ENCODE data around the gene ZNF462. TPM values are rescaled to one million over a fixed set of nuclear protein-coding genes. Genes with fewer than 3 reads are reported as not detected.
A peak's percentile ranks its signal among the peaks of the same experiment; 100 is the strongest.

ZNF462 gene
- total RNA-seq, 1 experiment from 2014 or later: 164 TPM

DNA sequence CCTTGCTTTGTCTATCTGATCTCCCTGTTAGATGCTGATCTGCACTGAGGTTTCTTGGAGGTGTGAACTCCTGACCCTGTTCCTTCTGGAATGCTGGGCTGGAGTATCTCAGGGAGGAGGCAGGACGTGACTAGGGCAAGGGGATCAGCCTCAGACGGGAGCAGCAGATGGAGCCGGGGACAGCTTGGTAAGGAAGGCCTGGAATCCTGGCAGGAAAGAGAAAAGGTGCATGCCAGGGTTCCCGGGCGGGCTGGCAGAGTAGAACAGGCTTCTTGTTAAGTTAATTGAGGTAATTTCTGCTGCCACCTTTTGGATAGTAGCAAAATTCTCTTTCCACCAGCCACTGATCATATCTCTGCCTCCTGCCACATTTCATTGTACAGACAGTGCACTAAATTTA, 180.9 kb downstream of the ZNF462 start:
- H4K8ac ChIP-seq (replicated peaks; ENCODE audit: insufficient read length, low read depth, low read length): no peak overlapping the region
- no peak overlapping the region for H3K14ac ChIP-seq (ENCODE audit: insufficient read depth, low read length)
- H2BK20ac ChIP-seq (ENCODE audit: low read depth, low read length, poor library complexity, severe bottlenecking): no peak overlapping the region
- H4K5ac ChIP-seq (ENCODE audit: insufficient read length, low read depth, low read length): no peak overlapping the region
- Mint-ChIP-seq H3K27ac (peak overlapping the region in 1 of 3 experiments; percentile 20; a peak in 1 of 7 replicates), H3K9me3 (no peaks in the 10 kb centered on the region; a peak in 2 of 5 replicates), H3K4me3 (no peak overlapping the region; a peak in 1 of 5 replicates), H3K36me3 (ENCODE audit: insufficient read depth in 1 of 3, low read depth in 3 of 3) (no peaks in the 10 kb centered on the region), H3K27me3 (ENCODE audit: low read depth) (peaks cover 2% of the 10 kb centered on the region; the same call in 1 of the 2 replicates), H3K4me1 (peaks cover 15 to 17% of the 10 kb centered on the region in 2 experiments)
- no CpG with 5 or more reads among the region's 5 CpGs for WGBS (ENCODE audit: extremely low coverage, insufficient read length, low lambda C conversion rate)
- no peaks in the 10 kb centered on the region for H3K79me1 ChIP-seq (ENCODE audit: insufficient read depth, low read depth, low read length, poor library complexity, severe bottlenecking)
- H3K23me2 ChIP-seq (ENCODE audit: insufficient read length, low read depth, low read length, poor library complexity, severe bottlenecking): no peaks in the 10 kb centered on the region
- H4K20me1 ChIP-seq (ENCODE audit: control insufficient read depth, insufficient read depth, insufficient read length): peaks cover 2% of the 10 kb centered on the region
- no peak overlapping the region for H3K23ac ChIP-seq (ENCODE audit: insufficient read length, low read depth, low read length)
- no peak overlapping the region for H2BK15ac ChIP-seq (ENCODE audit: low read depth, low read length)
- no peak overlapping the region for H2BK12ac ChIP-seq (ENCODE audit: insufficient read length, low read depth, low read length)
- H3K18ac ChIP-seq (ENCODE audit: insufficient read length, low read depth, low read length): no peak overlapping the region
- H3T11ph ChIP-seq (ENCODE audit: low read length): no peak overlapping the region
- H2BK120ac ChIP-seq (ENCODE audit: low read depth, low read length, poor library complexity, severe bottlenecking): no peak overlapping the region
- H3K4me1 ChIP-seq (ENCODE audit: insufficient read depth, low read length): no peaks in the 10 kb centered on the region
- H2BK5ac ChIP-seq (ENCODE audit: insufficient read length, low read length): no peak overlapping the region
- no peak overlapping the region for H3K27ac ChIP-seq (ENCODE audit: insufficient read length, low read depth, low read length)
- H3K27me3 ChIP-seq (ENCODE audit: insufficient read depth, low read length): no peaks in the 10 kb centered on the region
- no peak overlapping the region for H3K56ac ChIP-seq (ENCODE audit: insufficient read length, low read depth, low read length)
- no peak for DNase-seq
- no peak overlapping the region for H3K4me2 ChIP-seq (ENCODE audit: insufficient read depth, insufficient read length, low read length)
- H3K4ac ChIP-seq (ENCODE audit: low read depth, low read length): no peak overlapping the region
- no peaks in the 10 kb centered on the region for H3K9me3 ChIP-seq (ENCODE audit: control insufficient read depth, low read depth, low read length)
- H2AFZ ChIP-seq (ENCODE audit: low read length): no peak overlapping the region
- H3K9ac ChIP-seq (ENCODE audit: extremely low read depth, insufficient read length, low read length): no peak overlapping the region
- H2AK5ac ChIP-seq (ENCODE audit: insufficient read length, low read length): no peak overlapping the region
- TF ChIP-seq, protein P1, sequence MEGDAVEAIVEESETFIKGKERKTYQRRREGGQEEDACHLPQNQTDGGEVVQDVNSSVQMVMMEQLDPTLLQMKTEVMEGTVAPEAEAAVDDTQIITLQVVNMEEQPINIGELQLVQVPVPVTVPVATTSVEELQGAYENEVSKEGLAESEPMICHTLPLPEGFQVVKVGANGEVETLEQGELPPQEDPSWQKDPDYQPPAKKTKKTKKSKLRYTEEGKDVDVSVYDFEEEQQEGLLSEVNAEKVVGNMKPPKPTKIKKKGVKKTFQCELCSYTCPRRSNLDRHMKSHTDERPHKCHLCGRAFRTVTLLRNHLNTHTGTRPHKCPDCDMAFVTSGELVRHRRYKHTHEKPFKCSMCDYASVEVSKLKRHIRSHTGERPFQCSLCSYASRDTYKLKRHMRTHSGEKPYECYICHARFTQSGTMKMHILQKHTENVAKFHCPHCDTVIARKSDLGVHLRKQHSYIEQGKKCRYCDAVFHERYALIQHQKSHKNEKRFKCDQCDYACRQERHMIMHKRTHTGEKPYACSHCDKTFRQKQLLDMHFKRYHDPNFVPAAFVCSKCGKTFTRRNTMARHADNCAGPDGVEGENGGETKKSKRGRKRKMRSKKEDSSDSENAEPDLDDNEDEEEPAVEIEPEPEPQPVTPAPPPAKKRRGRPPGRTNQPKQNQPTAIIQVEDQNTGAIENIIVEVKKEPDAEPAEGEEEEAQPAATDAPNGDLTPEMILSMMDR (conservative IDR thresholded peaks at IDR 0.05): no peak
- no peak overlapping the region for H4K91ac ChIP-seq (ENCODE audit: insufficient read length, low read depth, low read length)
- H3K79me2 ChIP-seq (ENCODE audit: insufficient read depth, low read length): no peaks in the 10 kb centered on the region
